Measurements from ENCODE around the gene COP1.
"Not testable (repeated sequence)": the region's sequence is repeated elsewhere in the genome, so short reads cannot be mapped to it uniquely, and the experiment has no call there.

DNA sequence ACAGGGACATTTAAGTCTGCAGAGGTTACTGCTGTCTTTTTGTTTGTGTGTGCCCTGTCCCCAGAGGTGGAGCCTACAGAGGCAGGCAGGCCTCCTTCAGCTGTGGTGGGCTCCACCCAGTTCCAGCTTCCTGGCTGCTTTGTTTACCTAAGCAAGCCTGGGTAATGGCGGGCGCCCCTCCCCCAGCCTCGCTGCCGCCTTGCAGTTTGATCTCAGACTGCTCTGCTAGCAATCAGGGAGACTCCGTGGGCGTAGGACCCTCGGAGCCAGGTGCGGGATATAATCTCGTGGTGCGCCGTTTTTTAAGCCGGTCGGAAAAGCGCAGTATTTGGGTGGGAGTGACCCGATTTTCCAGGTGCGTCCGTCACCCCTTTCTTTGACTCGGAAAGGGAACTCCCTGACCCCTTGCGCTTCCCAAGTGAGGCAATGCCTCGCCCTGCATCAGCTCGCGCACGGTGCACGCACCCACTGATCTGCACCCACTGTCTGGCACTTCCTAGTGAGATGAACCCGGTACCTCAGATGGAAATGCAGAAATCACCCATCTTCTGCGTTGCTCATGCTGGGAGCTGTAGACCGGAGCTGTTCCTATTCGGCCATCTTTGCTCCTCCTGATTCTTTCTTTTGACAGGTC is 199.2 kb downstream of the COP1 start:
- not testable (repeated sequence) for TF ChIP-seq ATF3 (IDR thresholded peaks at IDR 0.05); FOSL1 (IDR thresholded peaks at IDR 0.05; ENCODE audit: low read depth); JUND (IDR thresholded peaks at IDR 0.05); CTCF (IDR thresholded peaks at IDR 0.05 in 2 of 3, conservative IDR thresholded peaks at IDR 0.05 in 1 of 3; ENCODE audit: borderline replicate concordance in 1 of 3, insufficient read depth in 1 of 3, low read depth in 2 of 3, low read length in 2 of 3); SIN3A (IDR thresholded peaks at IDR 0.05; ENCODE audit: low read depth); ZNF274 (IDR thresholded peaks at IDR 0.05; ENCODE audit: low read depth, low read length); SRF (IDR thresholded peaks at IDR 0.05; ENCODE audit: low read depth); YY1 (IDR thresholded peaks at IDR 0.05; ENCODE audit: extremely low read depth, insufficient replicate concordance, low read depth, low read length); REST (IDR thresholded peaks at IDR 0.05; ENCODE audit: low read depth); EZH2 (IDR thresholded peaks at IDR 0.05); POLR2AphosphoS5 (IDR thresholded peaks at IDR 0.05; ENCODE audit: low read depth, low read length); POLR2A (IDR thresholded peaks at IDR 0.05; ENCODE audit: borderline replicate concordance, extremely low read depth, insufficient read depth, insufficient read length); EZH2phosphoT487 (IDR thresholded peaks at IDR 0.05; ENCODE audit: borderline replicate concordance)
- TF ChIP-seq, protein P1, sequence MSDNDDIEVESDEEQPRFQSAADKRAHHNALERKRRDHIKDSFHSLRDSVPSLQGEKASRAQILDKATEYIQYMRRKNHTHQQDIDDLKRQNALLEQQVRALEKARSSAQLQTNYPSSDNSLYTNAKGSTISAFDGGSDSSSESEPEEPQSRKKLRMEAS (IDR thresholded peaks at IDR 0.05): not testable (repeated sequence)

Data from HCT116 (cell line).